ENCODE results near the gene CD27. TPM values are rescaled to one million over a fixed set of nuclear protein-coding genes. Genes with fewer than 3 reads are reported as not detected.

Gene CD27
- total RNA-seq, 1 donor from 2014 or later = not detected

- H3K4me2 ChIP-seq = peak overlapping the region; percentile 86
- H3K27ac Mint-ChIP-seq = no peak overlapping the region
- no peaks in the 10 kb centered on the region for H3K9me3 ChIP-seq (ENCODE audit: low read depth)
- TF ChIP-seq EZH2phosphoT487 (IDR thresholded peaks at IDR 0.05) (no peak), CTCF (IDR thresholded peaks at IDR 0.05) (no peak), EZH2 (IDR thresholded peaks at IDR 0.05) (no peak)
- peaks cover 6% of the 10 kb centered on the region for H3K36me3 Mint-ChIP-seq
- H3F3A ChIP-seq (ENCODE audit: low read depth) = peaks cover 23% of the 10 kb centered on the region
- no peaks in the 10 kb centered on the region for H3K36me3 ChIP-seq
- peaks cover 24% of the 10 kb centered on the region for H3K4me1 Mint-ChIP-seq
- no peak overlapping the region for H3K9ac ChIP-seq
- no peak for DNase-seq (ENCODE audit: low spot score)
- H3K4me1 ChIP-seq = peaks cover 12% of the 10 kb centered on the region
- peak overlapping the region; percentile 88 for H3K4me3 Mint-ChIP-seq
- H4K20me1 ChIP-seq (ENCODE audit: low read depth) = no peaks in the 10 kb centered on the region
- no peak overlapping the region for H3K27ac ChIP-seq
- no peaks in the 10 kb centered on the region for H3K27me3 ChIP-seq
- H3K4me3 ChIP-seq = peak overlapping the region; percentile 80
- H3K27me3 Mint-ChIP-seq (ENCODE audit: insufficient read depth, low read depth) = peaks cover 3% of the 10 kb centered on the region
- H2AFZ ChIP-seq (replicated peaks) = no peak overlapping the region
- no peaks in the 10 kb centered on the region for H3K9me3 Mint-ChIP-seq
- peaks cover 18% of the 10 kb centered on the region for H3K79me2 ChIP-seq (ENCODE audit: low read depth)
These were observed 24.3 kb downstream of the CD27 start for GRCh38 chr12:6469092-6469491.

GRCh38 chr12:6469609-6470374 lies 25.0 kb downstream of the CD27 start:
- DNase-seq (ENCODE audit: low spot score) = peak; percentile 52
- Histone ChIP-seq H3F3A (ENCODE audit: low read depth) (peaks cover 23% of the 10 kb centered on the region), H3K4me1 (peaks cover 12% of the 10 kb centered on the region), H3K79me2 (ENCODE audit: low read depth) (peaks cover 18% of the 10 kb centered on the region), H3K9me3 (ENCODE audit: low read depth) (no peaks in the 10 kb centered on the region), H3K9ac (peak overlapping the region; percentile 75), H3K4me2 (peak overlapping the region; percentile 86), H3K36me3 (no peaks in the 10 kb centered on the region), H4K20me1 (ENCODE audit: low read depth) (no peaks in the 10 kb centered on the region), H3K4me3 (peak overlapping the region; percentile 80), H3K27ac (no peak overlapping the region), H2AFZ (replicated peaks) (peak overlapping the region; percentile 67), H3K27me3 (no peaks in the 10 kb centered on the region)
- H3K27ac Mint-ChIP-seq = no peak overlapping the region
- no peak for TF ChIP-seq CTCF (IDR thresholded peaks at IDR 0.05)
- no peak for TF ChIP-seq EZH2 (IDR thresholded peaks at IDR 0.05)
- no peak for TF ChIP-seq EZH2phosphoT487 (IDR thresholded peaks at IDR 0.05)
- H3K36me3 Mint-ChIP-seq = peaks cover under 1% of the 10 kb centered on the region
- H3K27me3 Mint-ChIP-seq (ENCODE audit: insufficient read depth, low read depth) = peaks cover 3% of the 10 kb centered on the region
- H3K4me1 Mint-ChIP-seq = peaks cover 26% of the 10 kb centered on the region
- no peaks in the 10 kb centered on the region for H3K9me3 Mint-ChIP-seq
- H3K4me3 Mint-ChIP-seq = peak overlapping the region; percentile 88

GRCh38 chr12:6470375-6471163 lies 25.8 kb downstream of the CD27 start, which contains the start of gene VAMP1:
Gene VAMP1, minus strand, starts transcription at chr12:6470677. Its CDS starts 146 bp downstream, at chr12:6470531.
- Histone ChIP-seq H3K4me2 (peak within 1 kb of the TSS; percentile 86), H3K9me3 (ENCODE audit: low read depth) (no peaks in the 10 kb centered on the region), H3F3A (ENCODE audit: low read depth) (peaks cover 23% of the 10 kb centered on the region), H2AFZ (replicated peaks) (peak within 1 kb of the TSS; percentile 67), H4K20me1 (ENCODE audit: low read depth) (no peaks in the 10 kb centered on the region), H3K36me3 (no peaks in the 10 kb centered on the region), H3K9ac (peak within 1 kb of the TSS; percentile 75), H3K4me3 (peak within 1 kb of the TSS; percentile 80), H3K79me2 (ENCODE audit: low read depth) (peaks cover 18% of the 10 kb centered on the region), H3K27ac (peak within 1 kb of the TSS; percentile 68), H3K27me3 (no peaks in the 10 kb centered on the region), H3K4me1 (peaks cover 12% of the 10 kb centered on the region)
- Mint-ChIP-seq H3K4me3 (peak within 1 kb of the TSS; percentile 88), H3K9me3 (no peaks in the 10 kb centered on the region), H3K27me3 (ENCODE audit: insufficient read depth, low read depth) (peaks cover 7% of the 10 kb centered on the region), H3K27ac (peak within 1 kb of the TSS; percentile 82), H3K4me1 (peaks cover 24% of the 10 kb centered on the region), H3K36me3 (no peaks in the 10 kb centered on the region)
- DNase-seq (ENCODE audit: low spot score) = peak; percentile 100
- no peak for TF ChIP-seq EZH2phosphoT487 (IDR thresholded peaks at IDR 0.05)
